Tibial nerve (tissue), 4 donors: ENCODE data around the gene NETO2.

Source experiments
- EP300 ChIP-seq, 2 donors: sonication (generic); formaldehyde crosslinking; IDR thresholded peaks; one replicate each; pipeline ENCODE4 v1.6.1; 2017; ENCODE audit warnings: antibody characterized with exemption in 2 of 2, mild to moderate bottlenecking in 1 of 2
- TF ChIP-seq, protein P1 (sequence below), 5 experiments: fragments of 200-600 bp in 3 of 5; fragments of 450-650 bp in 2 of 5; sonication (generic) in 3 of 5; IDR thresholded peaks; one replicate each; pipeline ENCODE4 v1.5.1; 2016 to 2019; ENCODE audit warnings: antibody characterized with exemption in 5 of 5, mild to moderate bottlenecking in 3 of 5, moderate library complexity in 2 of 5

DNA sequence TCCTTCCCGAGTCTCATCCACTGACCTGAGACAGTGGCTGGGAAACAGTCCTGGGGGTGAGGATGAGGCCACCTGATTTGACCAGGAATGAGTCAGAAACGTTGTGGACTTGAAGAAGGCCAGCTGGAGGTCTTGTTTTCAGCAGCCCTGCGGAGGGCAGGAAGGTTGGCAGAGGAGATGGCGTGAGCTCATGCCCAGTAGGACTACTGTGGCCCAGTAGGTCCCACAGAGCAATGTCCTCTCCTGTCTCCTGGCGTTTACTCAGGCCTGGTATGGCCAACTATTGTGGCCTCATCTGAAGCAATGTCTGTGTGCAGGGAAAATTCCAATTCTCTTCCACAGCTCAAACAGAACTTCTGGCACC is 86.1 kb downstream of the NETO2 start:
- no peak for TF ChIP-seq EP300 (IDR thresholded peaks at IDR 0.05)
- TF ChIP-seq, protein P1, sequence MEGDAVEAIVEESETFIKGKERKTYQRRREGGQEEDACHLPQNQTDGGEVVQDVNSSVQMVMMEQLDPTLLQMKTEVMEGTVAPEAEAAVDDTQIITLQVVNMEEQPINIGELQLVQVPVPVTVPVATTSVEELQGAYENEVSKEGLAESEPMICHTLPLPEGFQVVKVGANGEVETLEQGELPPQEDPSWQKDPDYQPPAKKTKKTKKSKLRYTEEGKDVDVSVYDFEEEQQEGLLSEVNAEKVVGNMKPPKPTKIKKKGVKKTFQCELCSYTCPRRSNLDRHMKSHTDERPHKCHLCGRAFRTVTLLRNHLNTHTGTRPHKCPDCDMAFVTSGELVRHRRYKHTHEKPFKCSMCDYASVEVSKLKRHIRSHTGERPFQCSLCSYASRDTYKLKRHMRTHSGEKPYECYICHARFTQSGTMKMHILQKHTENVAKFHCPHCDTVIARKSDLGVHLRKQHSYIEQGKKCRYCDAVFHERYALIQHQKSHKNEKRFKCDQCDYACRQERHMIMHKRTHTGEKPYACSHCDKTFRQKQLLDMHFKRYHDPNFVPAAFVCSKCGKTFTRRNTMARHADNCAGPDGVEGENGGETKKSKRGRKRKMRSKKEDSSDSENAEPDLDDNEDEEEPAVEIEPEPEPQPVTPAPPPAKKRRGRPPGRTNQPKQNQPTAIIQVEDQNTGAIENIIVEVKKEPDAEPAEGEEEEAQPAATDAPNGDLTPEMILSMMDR (IDR thresholded peaks at IDR 0.05) = no peak
